Measurements from ENCODE around the gene CDC7.
A peak's percentile ranks its signal among the peaks of the same experiment; 100 is the strongest.

CDC7 gene

DNA sequence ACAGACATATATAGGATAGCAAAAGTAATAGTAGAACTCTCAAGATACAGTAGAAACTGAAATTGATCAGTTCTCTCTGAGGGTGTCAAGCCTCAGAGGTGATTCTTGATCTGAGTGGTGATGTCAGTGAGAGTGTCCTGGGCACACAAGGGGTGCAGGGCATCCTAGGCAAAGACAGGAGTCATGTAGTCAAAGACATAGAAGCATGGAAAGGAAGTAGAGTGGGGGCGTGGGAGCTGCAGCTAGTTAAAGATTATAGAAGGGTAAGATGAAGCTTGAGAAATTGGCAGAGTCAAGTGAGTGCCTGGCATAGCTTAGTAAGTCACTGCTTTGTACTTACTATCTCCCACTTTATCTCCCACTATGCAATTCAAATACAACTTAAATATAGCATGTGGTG, 22.8 kb downstream of the CDC7 start:
- peak; percentile 6 for DNase-seq (ENCODE audit: low read depth)
- no peak overlapping the region for H3K4me3 ChIP-seq (ENCODE audit: low read length)
- TF ChIP-seq, protein P1, sequence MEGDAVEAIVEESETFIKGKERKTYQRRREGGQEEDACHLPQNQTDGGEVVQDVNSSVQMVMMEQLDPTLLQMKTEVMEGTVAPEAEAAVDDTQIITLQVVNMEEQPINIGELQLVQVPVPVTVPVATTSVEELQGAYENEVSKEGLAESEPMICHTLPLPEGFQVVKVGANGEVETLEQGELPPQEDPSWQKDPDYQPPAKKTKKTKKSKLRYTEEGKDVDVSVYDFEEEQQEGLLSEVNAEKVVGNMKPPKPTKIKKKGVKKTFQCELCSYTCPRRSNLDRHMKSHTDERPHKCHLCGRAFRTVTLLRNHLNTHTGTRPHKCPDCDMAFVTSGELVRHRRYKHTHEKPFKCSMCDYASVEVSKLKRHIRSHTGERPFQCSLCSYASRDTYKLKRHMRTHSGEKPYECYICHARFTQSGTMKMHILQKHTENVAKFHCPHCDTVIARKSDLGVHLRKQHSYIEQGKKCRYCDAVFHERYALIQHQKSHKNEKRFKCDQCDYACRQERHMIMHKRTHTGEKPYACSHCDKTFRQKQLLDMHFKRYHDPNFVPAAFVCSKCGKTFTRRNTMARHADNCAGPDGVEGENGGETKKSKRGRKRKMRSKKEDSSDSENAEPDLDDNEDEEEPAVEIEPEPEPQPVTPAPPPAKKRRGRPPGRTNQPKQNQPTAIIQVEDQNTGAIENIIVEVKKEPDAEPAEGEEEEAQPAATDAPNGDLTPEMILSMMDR (conservative IDR thresholded peaks at IDR 0.05; ENCODE audit: low read length) = no peak

DNA sequence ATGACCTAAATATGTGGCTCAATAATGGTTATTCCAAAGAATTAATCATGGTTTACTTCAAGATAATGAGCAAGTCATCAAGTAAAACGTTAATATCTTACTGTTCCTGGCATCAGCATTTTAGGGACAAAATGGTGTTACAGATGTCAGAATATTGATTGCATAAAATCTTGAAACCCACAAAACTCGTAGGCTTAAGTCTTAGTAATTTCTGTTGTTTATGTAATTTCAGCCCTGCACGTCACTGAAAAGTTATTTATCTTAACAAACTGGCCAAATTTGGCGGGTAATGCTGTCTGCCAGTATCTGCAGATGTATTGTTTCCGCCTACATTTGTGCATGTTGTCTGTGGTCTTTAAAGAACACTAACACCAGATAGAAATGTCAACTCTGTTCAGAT, 25.8 kb downstream of the CDC7 start:
- no peak overlapping the region for H3K4me3 ChIP-seq (ENCODE audit: low read length)
- DNase-seq (ENCODE audit: low read depth) = peak; percentile 88
- TF ChIP-seq, protein P1 (conservative IDR thresholded peaks at IDR 0.05; ENCODE audit: low read length) = no peak

DNA sequence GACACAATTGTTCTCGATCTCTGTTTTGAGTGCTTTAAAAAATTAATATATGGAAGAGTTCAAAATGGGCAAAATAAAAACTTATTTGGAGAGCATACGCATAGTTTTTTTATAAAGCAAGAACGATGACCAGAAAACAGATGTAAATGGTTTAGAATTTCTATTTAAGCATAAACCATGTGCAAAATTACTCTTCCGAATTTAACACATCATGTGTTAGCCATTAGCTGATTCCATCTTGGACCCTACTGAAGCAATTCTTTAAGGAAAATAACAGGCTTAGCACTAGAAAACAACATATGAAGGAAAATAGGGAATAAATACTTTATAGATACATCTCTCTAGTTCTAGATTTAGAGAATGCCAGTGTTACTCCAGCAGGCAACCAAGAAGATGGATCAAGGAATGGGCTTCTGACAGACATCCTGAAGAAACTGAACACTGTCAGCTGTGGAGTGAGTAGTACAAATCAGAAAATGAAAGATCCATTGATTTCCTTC, 26.7 kb downstream of the CDC7 start:
- TF ChIP-seq, protein P1 (conservative IDR thresholded peaks at IDR 0.05; ENCODE audit: low read length) = no peak
- H3K4me3 ChIP-seq (ENCODE audit: low read length) = no peak overlapping the region
- no peak for DNase-seq (ENCODE audit: low read depth)

DNA sequence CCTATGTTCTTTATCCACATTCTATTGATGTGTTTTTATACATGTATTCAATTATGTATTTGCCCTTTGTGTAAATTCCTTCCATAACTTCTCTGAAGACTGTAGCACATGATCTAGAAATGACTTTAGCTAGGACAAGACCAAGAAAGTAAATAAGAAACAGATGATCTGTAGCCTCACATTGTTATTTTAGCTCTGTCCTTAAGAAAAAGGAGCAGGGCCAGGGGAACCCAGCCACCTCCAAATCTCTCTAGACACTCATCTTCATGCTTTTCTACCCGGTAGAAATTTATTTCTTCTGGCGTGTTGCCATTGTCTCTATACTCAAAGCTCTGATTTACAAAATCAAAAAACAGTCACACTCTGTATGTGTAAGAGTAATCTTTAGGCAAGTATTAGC, 27.1 kb downstream of the CDC7 start:
- no peak overlapping the region for H3K4me3 ChIP-seq (ENCODE audit: low read length)
- DNase-seq (ENCODE audit: low read depth) = peak; percentile 69
- TF ChIP-seq, protein P1 (conservative IDR thresholded peaks at IDR 0.05; ENCODE audit: low read length) = no peak

DNA sequence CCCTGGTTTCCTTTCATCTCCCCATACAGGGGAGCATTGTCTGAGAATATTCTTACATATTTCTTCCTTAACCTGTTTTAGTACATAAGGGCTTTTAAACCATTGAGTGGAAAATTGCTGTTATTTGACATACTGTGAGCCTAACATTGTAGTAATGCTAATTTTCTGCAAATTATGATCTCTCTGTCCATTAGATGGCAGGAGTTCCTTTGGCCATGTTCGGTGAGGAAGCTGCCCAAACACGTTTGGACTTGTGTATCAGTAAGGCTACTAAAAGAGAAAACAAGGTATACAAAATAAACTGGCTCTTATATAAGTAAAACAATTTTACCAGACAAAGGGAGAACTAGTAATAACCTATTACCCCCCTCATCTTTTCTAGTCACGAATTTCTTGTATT, 29.2 kb downstream of the CDC7 start:
- peak; percentile 57 for DNase-seq (ENCODE audit: low read depth)
- TF ChIP-seq, protein P1 (conservative IDR thresholded peaks at IDR 0.05; ENCODE audit: low read length) = peak; percentile 51
- no peak overlapping the region for H3K4me3 ChIP-seq (ENCODE audit: low read length)

DNA sequence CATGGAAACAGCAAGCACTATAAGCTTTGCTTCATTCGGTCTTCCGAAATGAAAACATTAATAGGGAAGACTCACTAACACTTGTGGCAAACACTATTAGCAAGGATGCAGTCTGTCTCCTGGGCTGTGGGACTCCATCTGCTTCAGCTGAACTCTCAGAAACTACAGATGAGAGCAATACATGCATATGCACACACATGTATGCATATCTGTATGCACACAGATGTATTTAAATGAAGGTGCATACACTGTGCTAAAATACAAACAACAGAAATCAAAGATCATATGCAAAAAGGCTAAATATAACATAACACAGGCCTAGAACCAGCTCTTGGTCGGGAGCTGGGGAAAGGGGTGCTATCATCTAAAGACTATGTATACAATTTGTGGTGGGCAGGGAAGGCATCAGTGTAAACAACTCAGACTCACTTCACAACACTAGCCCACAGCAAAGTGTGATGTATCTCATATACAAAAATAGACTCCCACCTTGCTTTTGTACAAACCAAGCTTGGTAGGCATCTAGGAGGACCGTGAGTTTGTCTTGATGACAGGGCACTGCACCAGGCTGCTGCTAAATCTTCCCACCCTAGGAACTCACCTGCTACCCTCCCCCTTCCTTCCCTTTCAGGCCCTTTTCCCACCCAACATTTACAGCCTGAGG, 32.8 kb downstream of the CDC7 start:
- no peak overlapping the region for H3K4me3 ChIP-seq (ENCODE audit: low read length)
- TF ChIP-seq, protein P1 (conservative IDR thresholded peaks at IDR 0.05; ENCODE audit: low read length) = no peak
- no peak for DNase-seq (ENCODE audit: low read depth)

DNA sequence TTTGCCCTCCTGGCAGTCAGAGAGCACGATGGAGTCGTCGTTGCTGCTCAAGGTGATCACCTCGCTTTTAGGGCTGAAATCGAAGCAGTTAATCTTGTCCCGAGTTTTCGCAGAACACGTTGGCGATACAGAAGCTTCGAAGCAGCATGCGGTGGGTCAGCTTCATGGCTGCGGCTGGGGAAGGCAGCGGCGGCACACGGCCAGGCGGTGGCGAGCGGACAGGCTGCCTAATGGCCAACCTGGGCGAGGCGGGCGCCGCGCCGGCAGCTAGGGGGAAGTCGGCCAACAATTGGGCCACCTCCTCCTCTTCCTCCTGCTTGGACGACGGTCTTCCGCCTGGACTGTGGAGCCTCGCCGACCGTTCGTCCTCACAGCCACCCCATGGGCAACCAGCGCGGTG, 34.8 kb downstream of the CDC7 start:
- no peak for DNase-seq (ENCODE audit: low read depth)
- H3K4me3 ChIP-seq (ENCODE audit: low read length) = no peak overlapping the region
- TF ChIP-seq, protein P1 (conservative IDR thresholded peaks at IDR 0.05; ENCODE audit: low read length) = no peak
